NOMO-1 (cell line): ENCODE measurements around the gene PGM2L1.
"Not testable (repeated sequence)": the region's sequence is repeated elsewhere in the genome, so short reads cannot be mapped to it uniquely, and the experiment has no call there.

Experiments
- DNase-seq, 2 experiments: peaks; one replicate each; lab custom pipeline; 2025; ENCODE audit not compliant: unreplicated experiment in 2 of 2; lab: John Stamatoyannopoulos, UW

Gene PGM2L1

GRCh38 chr11:74345420-74345819 lies 52.8 kb downstream of the PGM2L1 start:
- DNase-seq: no peak

- DNase-seq: no peak
Measured at GRCh38 chr11:74341921-74342320, 56.3 kb downstream of the PGM2L1 start.

- DNase-seq: no peak
Measured at GRCh38 chr11:74339619-74340018, 58.6 kb downstream of the PGM2L1 start.

GRCh38 chr11:74338963-74339362 lies 59.3 kb downstream of the PGM2L1 start:
- DNase-seq: no peak

- no peak for DNase-seq
Measured at GRCh38 chr11:74333193-74333592, 65.0 kb downstream of the PGM2L1 start.

- no peak for DNase-seq
Measured at GRCh38 chr11:74332291-74332690, 65.9 kb downstream of the PGM2L1 start.

- DNase-seq: not testable (repeated sequence)
Measured at GRCh38 chr11:74331000-74331399, 67.2 kb downstream of the PGM2L1 start.

GRCh38 chr11:74330075-74330858 lies 68.0 kb downstream of the PGM2L1 start:
- DNase-seq: no peak

- DNase-seq: no peak
Measured at GRCh38 chr11:74327076-74327475, 71.2 kb downstream of the PGM2L1 start.

GRCh38 chr11:74326665-74327064 lies 71.6 kb downstream of the PGM2L1 start:
- DNase-seq: no peak

GRCh38 chr11:74325649-74326645 lies 72.3 kb downstream of the PGM2L1 start:
- DNase-seq: no peak

GRCh38 chr11:74322667-74323066 lies 75.6 kb downstream of the PGM2L1 start:
- no peak for DNase-seq

- DNase-seq: peak; percentile 3 to 51
Measured at GRCh38 chr11:74321487-74322188, 76.6 kb downstream of the PGM2L1 start.

- DNase-seq: no peak
Measured at GRCh38 chr11:74320538-74320937, 77.7 kb downstream of the PGM2L1 start.

GRCh38 chr11:74319139-74319816 lies 79.0 kb downstream of the PGM2L1 start:
- no peak for DNase-seq

GRCh38 chr11:74318241-74318932 lies 79.8 kb downstream of the PGM2L1 start:
- DNase-seq: no peak

GRCh38 chr11:74316772-74317505 lies 81.3 kb downstream of the PGM2L1 start:
- no peak for DNase-seq

- DNase-seq: no peak
Measured at GRCh38 chr11:74312326-74312725, 85.9 kb downstream of the PGM2L1 start.

GRCh38 chr11:74311352-74311926 lies 86.8 kb downstream of the PGM2L1 start, which contains the start of gene P4HA3:
TSS of gene P4HA3 (minus strand) at chr11:74311640. CDS start at chr11:74311611, 29 bp downstream.
- DNase-seq: peak; percentile 60 to 76
